Measurements from ENCODE around the gene SSBP4.

SSBP4 gene

GRCh38 chr19:18418029-18418482 lies 1.1 kb upstream of the SSBP4 start:
- TF ChIP-seq CTCF (conservative IDR thresholded peaks at IDR 0.05; ENCODE audit: control insufficient read depth, insufficient read depth, low read depth, low read length) = no peak
- no peak for DNase-seq (ENCODE audit: low read depth)
- H3K4me3 ChIP-seq (ENCODE audit: control insufficient read depth, low read depth, low read length) = no peak overlapping the region

GRCh38 chr19:18418483-18419194 lies 559 bp upstream of the SSBP4 start:
- TF ChIP-seq CTCF (conservative IDR thresholded peaks at IDR 0.05; ENCODE audit: control insufficient read depth, insufficient read depth, low read depth, low read length) = no peak
- no peak for DNase-seq (ENCODE audit: low read depth)
- peak overlapping the region; percentile 27 for H3K4me3 ChIP-seq (ENCODE audit: control insufficient read depth, low read depth, low read length)

GRCh38 chr19:18419699-18420460 lies 682 bp downstream of the SSBP4 start:
- TF ChIP-seq CTCF (conservative IDR thresholded peaks at IDR 0.05; ENCODE audit: control insufficient read depth, insufficient read depth, low read depth, low read length) = no peak
- DNase-seq (ENCODE audit: low read depth) = no peak

GRCh38 chr19:18420930-18421329 lies 1.7 kb downstream of the SSBP4 start:
- peak overlapping the region; percentile 66 for H3K4me3 ChIP-seq (ENCODE audit: control insufficient read depth, low read depth, low read length)
- no peak for DNase-seq (ENCODE audit: low read depth)
- no peak for TF ChIP-seq CTCF (conservative IDR thresholded peaks at IDR 0.05; ENCODE audit: control insufficient read depth, insufficient read depth, low read depth, low read length)

More at GRCh38 chr19:18419699-18420460, 682 bp downstream of the SSBP4 start:
- peak overlapping the region; percentile 66 for H3K4me3 ChIP-seq (ENCODE audit: control insufficient read depth, low read depth, low read length)

- DNase-seq (ENCODE audit: low read depth) = no peak
- TF ChIP-seq CTCF (conservative IDR thresholded peaks at IDR 0.05; ENCODE audit: control insufficient read depth, insufficient read depth, low read depth, low read length) = no peak
- H3K4me3 ChIP-seq (ENCODE audit: control insufficient read depth, low read depth, low read length) = no peak overlapping the region
Measured at GRCh38 chr19:18421371-18421959, 2.3 kb downstream of the SSBP4 start.

GRCh38 chr19:18422530-18423191 lies 3.5 kb downstream of the SSBP4 start:
- TF ChIP-seq CTCF (conservative IDR thresholded peaks at IDR 0.05; ENCODE audit: control insufficient read depth, insufficient read depth, low read depth, low read length) = no peak
- H3K4me3 ChIP-seq (ENCODE audit: control insufficient read depth, low read depth, low read length) = no peak overlapping the region
- DNase-seq (ENCODE audit: low read depth) = no peak
